22Rv1 (cell line): Measurements from ENCODE around the gene PDILT.

ENCODE experiments used
- H3K27ac ChIP-seq: fragments of 450-650 bp; 2 replicates; pipeline ENCODE4 v1.5.1; 2017
- CTCF ChIP-seq: fragments of 450-650 bp; IDR thresholded peaks from 2 replicates; pipeline ENCODE4 v1.5.1; 2017; ENCODE audit warnings: mild to moderate bottlenecking
- ZFX ChIP-seq: fragments of 450-650 bp; IDR thresholded peaks from 2 replicates; pipeline ENCODE4 v1.6.1; 2017; ENCODE audit warnings: antibody characterized with exemption, borderline replicate concordance

Gene PDILT

GRCh38 chr16:20363191-20363590, 41.3 kb downstream of the PDILT start:
- H3K27ac ChIP-seq: no peak overlapping the region
- no peak for TF ChIP-seq CTCF
- TF ChIP-seq ZFX: no peak

- no peak overlapping the region for H3K27ac ChIP-seq
- no peak for TF ChIP-seq ZFX
- peak; percentile 56 for TF ChIP-seq CTCF
Measured at GRCh38 chr16:20359997-20360396, 44.5 kb downstream of the PDILT start.

- H3K27ac ChIP-seq: no peak overlapping the region
- TF ChIP-seq CTCF (no peak), ZFX (no peak)
Measured at GRCh38 chr16:20355114-20355782, 49.3 kb downstream of the PDILT start.

GRCh38 chr16:20353379-20353778, 51.2 kb downstream of the PDILT start:
- no peak overlapping the region for H3K27ac ChIP-seq
- no peak for TF ChIP-seq ZFX
- no peak for TF ChIP-seq CTCF

GRCh38 chr16:20352615-20353014, 51.9 kb downstream of the PDILT start, which contains the start of gene UMOD:
TSS of gene UMOD (minus strand) at chr16:20352715. CDS start at chr16:20350737, 1,978 bp downstream.
- no peak for TF ChIP-seq ZFX
- no peak for TF ChIP-seq CTCF
- H3K27ac ChIP-seq: no peak within 1 kb of the TSS

GRCh38 chr16:20349615-20350014, 54.9 kb downstream of the PDILT start:
- no peak overlapping the region for H3K27ac ChIP-seq
- TF ChIP-seq ZFX (no peak), CTCF (peak; percentile 23)

GRCh38 chr16:20348365-20349185, 56.0 kb downstream of the PDILT start:
- TF ChIP-seq ZFX (no peak), CTCF (peak; percentile 54)
- no peak overlapping the region for H3K27ac ChIP-seq
